ENCODE results near the gene ZNF653. TPM values are rescaled to one million over a fixed set of nuclear protein-coding genes. Genes with fewer than 3 reads are reported as not detected.

ZNF653 gene
- 9.6 TPM for polyA plus RNA-seq (ENCODE audit: insufficient read length)
- long read RNA-seq, donor 1, partial matches to known transcripts: 0 of 2 reads
- long read RNA-seq, donor 1, other reads (novel, unspliced or antisense): 0 of 2 reads
- long read RNA-seq, donor 2, partial matches to known transcripts: 0 of 1 reads
- long read RNA-seq, donor 2, other reads (novel, unspliced or antisense): 0 of 1 reads
- long read RNA-seq, donor 3: 0 reads
- long read RNA-seq, donor 4: 0 reads
- long read RNA-seq, donor 5, partial matches to known transcripts: 0 of 2 reads
- long read RNA-seq, donor 5, other reads (novel, unspliced or antisense): 0 of 2 reads
- long read RNA-seq, donor 6, partial matches to known transcripts: 0 of 2 reads
- long read RNA-seq, donor 6, other reads (novel, unspliced or antisense): 0 of 2 reads
- long read RNA-seq, donor 7, partial matches to known transcripts: 0 of 2 reads
- long read RNA-seq, donor 7, other reads (novel, unspliced or antisense): 0 of 2 reads
- long read RNA-seq, donor 8: 0 reads

- DNase-seq: peak; percentile 96
Observed at GRCh38 chr19:11505504-11506100, at the start of gene ZNF653. Gene ZNF653 (minus strand): TSS chr19:11505839. CDS start chr19:11505786, 53 bp downstream.

- no peak for DNase-seq
Observed at GRCh38 chr19:11555246-11555645, 49.6 kb upstream of the ZNF653 start.

GRCh38 chr19:11554160-11554559 lies 48.5 kb upstream of the ZNF653 start:
- DNase-seq: no peak

- no peak for DNase-seq
Observed at GRCh38 chr19:11552666-11553372, 47.2 kb upstream of the ZNF653 start.

- no peak for DNase-seq
Observed at GRCh38 chr19:11551603-11552235, 46.1 kb upstream of the ZNF653 start.

GRCh38 chr19:11550265-11550664 lies 44.6 kb upstream of the ZNF653 start:
- no peak for DNase-seq

GRCh38 chr19:11549386-11549953 lies 43.8 kb upstream of the ZNF653 start:
- DNase-seq: no peak

- DNase-seq: no peak
Observed at GRCh38 chr19:11547929-11548700, 42.5 kb upstream of the ZNF653 start.

- DNase-seq: no peak
Observed at GRCh38 chr19:11541238-11541637, 35.6 kb upstream of the ZNF653 start.

- DNase-seq: no peak
Observed at GRCh38 chr19:11540645-11541044, 35.0 kb upstream of the ZNF653 start.

GRCh38 chr19:11539495-11540365 lies 34.1 kb upstream of the ZNF653 start:
- DNase-seq: no peak

- no peak for DNase-seq
Observed at GRCh38 chr19:11538232-11539036, 32.8 kb upstream of the ZNF653 start, which contains the start of gene CNN1. Gene CNN1 (plus strand): TSS chr19:11538851. CDS start chr19:11538928, 77 bp downstream.

- peak; percentile 79 for DNase-seq
Observed at GRCh38 chr19:11535792-11536595, 30.4 kb upstream of the ZNF653 start.

- DNase-seq: no peak
Observed at GRCh38 chr19:11534948-11535347, 29.3 kb upstream of the ZNF653 start.

GRCh38 chr19:11534538-11534937 lies 28.9 kb upstream of the ZNF653 start:
- DNase-seq: no peak

- DNase-seq: no peak
Observed at GRCh38 chr19:11530432-11530831, 24.8 kb upstream of the ZNF653 start.

- DNase-seq: peak; percentile 98
Observed at GRCh38 chr19:11528551-11529341, 23.1 kb upstream of the ZNF653 start, which contains the start of gene ECSIT. Gene ECSIT (minus strand): TSS chr19:11529134. CDS start chr19:11519170, 9,964 bp downstream.
